Transverse colon (tissue), 4 donors: ENCODE results near the gene PCDHGA4. TPM values are rescaled to one million over a fixed set of nuclear protein-coding genes. Genes with fewer than 3 reads are reported as not detected.

Source experiments
- DNase-seq: peaks from one replicate; pipeline ENCODE4 v3.0.0-alpha.2; 2019
- H3K27ac ChIP-seq, 4 donors: fragments of 200-600 bp; sonication (generic); 2 replicates each; pipeline ENCODE4 v1.5.1; 2016 to 2018; ENCODE audit warnings: inconsistent platforms in 4 of 4
- H3K27me3 ChIP-seq: fragments of 200-600 bp; sonication (generic); 2 replicates; pipeline ENCODE4 v1.5.1; 2017; ENCODE audit warnings: inconsistent platforms
- H3K36me3 ChIP-seq, 4 donors: fragments of 200-600 bp; sonication (generic); 2 replicates each; pipeline ENCODE4 v1.5.1; 2017 to 2019; ENCODE audit warnings: inconsistent platforms in 4 of 4
- H3K4me1 ChIP-seq, 4 donors: fragments of 200-600 bp; sonication (generic); 2 replicates each; pipeline ENCODE4 v1.5.1; 2017 to 2020; ENCODE audit warnings: inconsistent platforms in 4 of 4
- H3K4me3 ChIP-seq, 4 donors: fragments of 200-600 bp; sonication (generic); 1 replicate in 1 of 4; 2 replicates in 3 of 4; pipeline versions ENCODE4 v1.5.1 to v1.6.1; 2017 to 2019; ENCODE audit warnings: inconsistent platforms in 4 of 4
- H3K9me3 ChIP-seq, 2 donors: fragments of 200-600 bp; sonication (generic); 2 replicates each; pipeline ENCODE4 v1.5.1; 2017 to 2019; ENCODE audit warnings: inconsistent platforms in 2 of 2
- CTCF ChIP-seq, 5 experiments: fragments of 200-600 bp in 3 of 5; fragments of 450-650 bp in 2 of 5; sonication (generic) in 3 of 5; IDR thresholded peaks; 1 replicate in 2 of 5; 2 replicates in 3 of 5; pipeline ENCODE4 v1.5.1; 2016 to 2017; ENCODE audit warnings: antibody characterized with exemption in 5 of 5, inconsistent platforms in 3 of 5, mild to moderate bottlenecking in 2 of 5, moderate library complexity in 1 of 5
- EP300 ChIP-seq: sonication (generic); formaldehyde crosslinking; IDR thresholded peaks from one replicate; pipeline ENCODE4 v1.6.1; 2017; ENCODE audit warnings: antibody characterized with exemption, low read depth
- POLR2A ChIP-seq: fragments of 450-650 bp; IDR thresholded peaks from one replicate; pipeline ENCODE4 v1.6.1; 2016; ENCODE audit warnings: antibody characterized with exemption, mild to moderate bottlenecking, moderate library complexity
- POLR2AphosphoS5 ChIP-seq, 3 donors: sonication (generic); formaldehyde crosslinking; IDR thresholded peaks; one replicate each; pipeline ENCODE4 v1.6.1; 2016; ENCODE audit warnings: antibody characterized with exemption in 3 of 3
- WGBS, 2 donors: methylation state at CpG; one replicate each; pipeline ENCODE4 v1.1.5; 2018; ENCODE audit warnings: low coverage in 1 of 2; 5-methylcytosine and 5-hydroxymethylcytosine counted together
- in situ Hi-C, 4 donors: fragments of 200-750 bp; cut with MboI; loops; one replicate each; pipeline versions ENCODE4 v1.15.0 to v1.15.1; 2017; ENCODE audit warnings: low sequenced_read_pairs in 3 of 4, low pct_ligation_motif_present in 1 of 4, low pct_unique_long_range_greater_than_20kb in 1 of 4
- intact Hi-C: fragments of 100-400 bp; cut with DNase I; formaldehyde crosslinking; loops from one replicate; pipeline ENCODE4 v1.15.1; 2023; ENCODE audit warnings: low total_unique reads
- total RNA-seq, 4 donors: library from RNA; depleted of rRNA; stranded (reverse); fragments of >200 nt; gene quantifications; one replicate each; pipeline ENCODE4 v1.1.0, GENCODE V29; 2016

Gene PCDHGA4
- total RNA-seq, 4 donors from 2014 or later: 1.4 to 18.0 (median 1.6) TPM; not detected in 1

- TF ChIP-seq CTCF (IDR thresholded peaks at IDR 0.05) (peak; percentile 18 to 43 (median 39)), POLR2A (no peak)
- no peak within 1 kb of the TSS for H3K27ac ChIP-seq
- in situ Hi-C loops (loop anchor here in 1 of 4 donors (25.0 kb wide), 1 partner anchor 202 kb away; no protein-coding TSS in a partner anchor), intact Hi-C loops (no loop called here)
- peak within 1 kb of the TSS in 2 of 4 donors; percentile 8 to 36 for H3K4me3 ChIP-seq
- no peaks in the 10 kb centered on the region for H3K4me1 ChIP-seq
- peaks cover 67 to 80% of the 10 kb centered on the region in 2 donors for H3K9me3 ChIP-seq
- WGBS, 2 donors: 14 to 44% methylated on average over 16 to 24 of the region's 24 CpGs
- peaks cover 23% of the 10 kb centered on the region for H3K27me3 ChIP-seq
- DNase-seq: no peak
- no peaks in the 10 kb centered on the region for H3K36me3 ChIP-seq
These were observed 5.1 kb downstream of the PCDHGA4 start, which contains the start of gene PCDHGB2 for GRCh38 chr5:141359790-141360426. Gene PCDHGB2 (plus strand): TSS chr5:141359994. CDS start chr5:141360136, 142 bp downstream.

GRCh38 chr5:141360685-141361084, 5.9 kb downstream of the PCDHGA4 start:
- Histone ChIP-seq H3K27ac (no peak overlapping the region), H3K4me3 (no peak overlapping the region), H3K27me3 (peaks cover 29% of the 10 kb centered on the region), H3K4me1 (no peaks in the 10 kb centered on the region), H3K9me3 (peaks cover 66 to 81% of the 10 kb centered on the region in 2 donors), H3K36me3 (no peaks in the 10 kb centered on the region)
- no peak for TF ChIP-seq EP300
- no peak for TF ChIP-seq POLR2A
- TF ChIP-seq CTCF (IDR thresholded peaks at IDR 0.05): no peak
- no peak for TF ChIP-seq POLR2AphosphoS5 (IDR thresholded peaks at IDR 0.05)
- intact Hi-C loops (no loop called here), in situ Hi-C loops (loop anchor here in 1 of 4 donors (25.0 kb wide), 1 partner anchor 202 kb away; no protein-coding TSS in a partner anchor)
- no peak for DNase-seq
- WGBS, 2 donors: 60 to 87% methylated on average over 3 to 15 of the region's 15 CpGs

- Histone ChIP-seq H3K4me3 (no peak overlapping the region), H3K36me3 (no peaks in the 10 kb centered on the region), H3K27ac (no peak overlapping the region), H3K9me3 (peaks cover 77 to 82% of the 10 kb centered on the region in 2 donors), H3K4me1 (no peaks in the 10 kb centered on the region), H3K27me3 (peaks cover 36% of the 10 kb centered on the region)
- DNase-seq: no peak
- no peak for TF ChIP-seq EP300
- TF ChIP-seq POLR2AphosphoS5 (IDR thresholded peaks at IDR 0.05): no peak
- no peak for TF ChIP-seq POLR2A
- TF ChIP-seq CTCF (IDR thresholded peaks at IDR 0.05): no peak
- in situ Hi-C loops: loop anchor here in 1 of 4 donors (25.0 kb wide), 1 partner anchor 200 kb away; no protein-coding TSS in a partner anchor
- intact Hi-C loops: no loop called here
These were observed 7.9 kb downstream of the PCDHGA4 start for GRCh38 chr5:141362719-141363118.

- H3K9me3 ChIP-seq: peaks cover 66 to 89% of the 10 kb centered on the region in 2 donors
- H3K27me3 ChIP-seq: peaks cover 39% of the 10 kb centered on the region
- TF ChIP-seq POLR2A (no peak), EP300 (no peak), POLR2AphosphoS5 (IDR thresholded peaks at IDR 0.05) (no peak), CTCF (IDR thresholded peaks at IDR 0.05) (no peak)
- in situ Hi-C loops: loop anchor here in 1 of 4 donors (25.0 kb wide), 1 partner anchor 198 kb away; no protein-coding TSS in a partner anchor
- H3K36me3 ChIP-seq: no peaks in the 10 kb centered on the region
- no peak for DNase-seq
- intact Hi-C loops: no loop called here
- 52 to 61% methylated on average over 13 to 34 of the region's 34 CpGs for WGBS, 2 donors
- H3K4me3 ChIP-seq: no peak within 1 kb of the TSS
- no peak within 1 kb of the TSS for H3K27ac ChIP-seq
- H3K4me1 ChIP-seq: no peaks in the 10 kb centered on the region
These were observed 9.3 kb downstream of the PCDHGA4 start, which contains the start of gene PCDHGA5 for GRCh38 chr5:141363952-141364660. Gene PCDHGA5 (plus strand): TSS chr5:141364162. CDS start chr5:141364331, 169 bp downstream.
